ENCODE results near the gene ERCC1. TPM values are rescaled to one million over a fixed set of nuclear protein-coding genes. Genes with fewer than 3 reads are reported as not detected.
A peak's percentile ranks its signal among the peaks of the same experiment; 100 is the strongest.

Gene ERCC1
- total RNA-seq, 3 donors from 2014 or later = 37.7 to 51.2 (median 46.6) TPM

GRCh38 chr19:45402298-45403061 lies 21.2 kb downstream of the ERCC1 start:
- intact Hi-C loops (cut with DNase I, micrococcal nuclease) = no loop called here
- H3K4me3 ChIP-seq = no peak overlapping the region
- no peaks in the 10 kb centered on the region for H3K36me3 ChIP-seq (ENCODE audit: low read depth)
- peaks cover 36% of the 10 kb centered on the region for H3K4me1 ChIP-seq (ENCODE audit: low read depth)
- ATAC-seq = peak; percentile 8
- TF ChIP-seq CTCF (IDR thresholded peaks at IDR 0.05) = peak; percentile 11
- no peaks in the 10 kb centered on the region for H3K9me3 ChIP-seq
- peak; percentile 52 to 77 (median 74) for DNase-seq

DNA sequence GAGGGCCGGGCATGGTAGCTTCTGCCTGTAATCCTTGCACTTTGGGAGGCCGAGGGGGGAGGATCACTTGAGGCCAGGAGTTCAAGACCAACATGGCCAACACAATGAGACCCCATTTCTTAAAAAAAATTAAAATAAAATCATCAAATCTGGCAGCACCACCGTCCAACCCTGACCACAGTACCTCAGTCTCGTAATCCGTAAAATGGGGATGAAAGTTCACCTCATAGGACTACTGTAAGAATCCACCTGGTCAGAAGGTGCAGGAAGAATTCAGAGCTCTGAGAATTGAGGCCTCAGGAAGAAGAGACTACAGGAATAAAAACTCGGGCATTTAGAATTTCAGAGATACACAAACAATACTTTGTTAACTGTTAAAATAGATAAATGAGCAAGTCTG lies 21.9 kb downstream of the ERCC1 start:
- Histone ChIP-seq H3K4me3 (no peak overlapping the region), H3K9me3 (no peaks in the 10 kb centered on the region), H3K4me1 (ENCODE audit: low read depth) (peaks cover 30% of the 10 kb centered on the region), H3K36me3 (ENCODE audit: low read depth) (no peaks in the 10 kb centered on the region)
- DNase-seq = no peak
- intact Hi-C loops (cut with DNase I, micrococcal nuclease) = no loop called here
- no peak for ATAC-seq
- TF ChIP-seq CTCF (IDR thresholded peaks at IDR 0.05) = no peak

DNA sequence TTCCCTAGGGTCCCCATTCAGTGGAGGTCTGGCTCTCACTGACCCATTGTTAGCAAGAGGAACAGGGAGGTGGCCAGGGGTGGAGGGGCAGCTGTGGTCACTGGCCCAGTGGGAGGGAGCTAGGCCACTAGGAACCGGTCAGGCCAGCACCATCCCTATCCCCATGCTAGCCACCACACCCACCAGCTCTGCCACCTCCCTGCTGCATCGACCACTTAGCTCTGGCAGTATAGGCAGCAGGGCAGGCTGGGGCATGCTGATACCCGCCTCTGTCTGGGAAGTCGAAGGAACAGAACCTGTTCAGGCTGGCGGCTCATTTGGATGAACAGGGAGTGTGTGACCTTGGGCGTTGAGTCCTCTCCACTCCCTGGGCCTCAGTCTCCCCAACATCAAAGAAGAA lies 23.5 kb downstream of the ERCC1 start:
- Histone ChIP-seq H3K4me1 (ENCODE audit: low read depth) (peaks cover 27% of the 10 kb centered on the region), H3K4me3 (no peak overlapping the region), H3K9me3 (no peaks in the 10 kb centered on the region), H3K36me3 (ENCODE audit: low read depth) (no peaks in the 10 kb centered on the region)
- DNase-seq = peak in 1 of 3 donors; percentile 52
- no peak for TF ChIP-seq CTCF (IDR thresholded peaks at IDR 0.05)
- ATAC-seq = no peak
- intact Hi-C loops (cut with DNase I, micrococcal nuclease) = no loop called here

- no peaks in the 10 kb centered on the region for H3K36me3 ChIP-seq (ENCODE audit: low read depth)
- no peak overlapping the region for H3K4me3 ChIP-seq
- ATAC-seq (no peak), DNase-seq (no peak)
- no peaks in the 10 kb centered on the region for H3K9me3 ChIP-seq
- H3K4me1 ChIP-seq (ENCODE audit: low read depth) = peaks cover 10% of the 10 kb centered on the region
- intact Hi-C loops (cut with DNase I, micrococcal nuclease) = no loop called here
- no peak for TF ChIP-seq CTCF (IDR thresholded peaks at IDR 0.05)
Observed at GRCh38 chr19:45395821-45396617, 27.7 kb downstream of the ERCC1 start.

- no peak overlapping the region for H3K4me3 ChIP-seq
- DNase-seq = no peak
- TF ChIP-seq CTCF (IDR thresholded peaks at IDR 0.05) = no peak
- intact Hi-C loops (cut with DNase I, micrococcal nuclease) = no loop called here
- no peaks in the 10 kb centered on the region for H3K9me3 ChIP-seq
- no peak for ATAC-seq
- H3K36me3 ChIP-seq (ENCODE audit: low read depth) = no peaks in the 10 kb centered on the region
- no peaks in the 10 kb centered on the region for H3K4me1 ChIP-seq (ENCODE audit: low read depth)
Observed at GRCh38 chr19:45391871-45392665, 31.6 kb downstream of the ERCC1 start.

All from mucosa of descending colon (tissue), 3 donors.